CD4-positive, alpha-beta T cell (primary cell): ENCODE measurements around the gene GPR63. TPM values are rescaled to one million over a fixed set of nuclear protein-coding genes. Genes with fewer than 3 reads are reported as not detected.

Source experiments
- ATAC-seq: fragments of 200-7000 bp; cut with Tn5 transposase; one replicate; pipeline ENCODE4 v1.10.0; 2022; ENCODE audit warnings: mild to moderate bottlenecking; ENCODE audit not compliant: poor library complexity
- CTCF ChIA-PET: fragments of 350-600 bp; sonication (Branson Sonifier 250); formaldehyde crosslinking; loops from one replicate; lab custom pipeline; 2021; ENCODE audit warnings: antibody characterized with exemption, inconsistent platforms; lab: Charles Lee
- POLR2A ChIA-PET: fragments of 350-600 bp; sonication (Branson Sonifier 250); formaldehyde crosslinking; loops from one replicate; lab custom pipeline; 2021; ENCODE audit warnings: antibody characterized with exemption, inconsistent platforms; lab: Charles Lee
- DNase-seq, 14 experiments: peaks; one replicate each; pipeline ENCODE4 v3.0.0-alpha.2; 2013 to 2020; ENCODE audit warnings: mixed read lengths in 2 of 14
- H3K27ac ChIP-seq, 2 donors: one replicate each; pipeline versions ENCODE4 v1.5.1 to v1.7.0; 2013; ENCODE audit warnings: low read length in 2 of 2, low read depth in 1 of 2, mild to moderate bottlenecking in 1 of 2
- H3K27me3 ChIP-seq, 2 experiments: 1 replicate in 1 of 2; 2 replicates in 1 of 2; pipeline versions ENCODE4 v1.6.1 to v1.7.0; 2013; ENCODE audit warnings: low read length in 2 of 2, control low read depth in 1 of 2, mild to moderate bottlenecking in 1 of 2, moderate library complexity in 1 of 2; ENCODE audit not compliant: insufficient read depth in 2 of 2, control insufficient read depth in 1 of 2
- H3K36me3 ChIP-seq: one replicate; pipeline ENCODE4 v1.6.1; 2013; ENCODE audit warnings: low read length, control low read depth; ENCODE audit not compliant: insufficient read depth
- H3K4me1 ChIP-seq: one replicate; pipeline ENCODE4 v1.6.1; 2013; ENCODE audit warnings: low read length, control low read depth; ENCODE audit not compliant: insufficient read depth
- H3K4me3 ChIP-seq: one replicate; pipeline ENCODE4 v1.5.1; 2013; ENCODE audit warnings: mild to moderate bottlenecking, low read length, moderate library complexity
- H3K9me3 ChIP-seq, 2 experiments: 1 replicate in 1 of 2; 2 replicates in 1 of 2; pipeline versions ENCODE4 v1.6.1 to v1.7.0; 2013; ENCODE audit warnings: low read length in 2 of 2, mild to moderate bottlenecking in 2 of 2, control low read depth in 1 of 2, moderate library complexity in 1 of 2; ENCODE audit not compliant: control insufficient read depth in 1 of 2, insufficient read depth in 1 of 2
- H3K27ac Mint-ChIP-seq: one replicate; pipeline ENCODE4 v1.8.0; 2020; ENCODE audit warnings: mixed read lengths
- H3K27me3 Mint-ChIP-seq: one replicate; pipeline ENCODE4 v1.8.0; 2021; ENCODE audit warnings: mixed read lengths
- H3K36me3 Mint-ChIP-seq: one replicate; pipeline ENCODE4 v1.8.0; 2021; ENCODE audit warnings: low read depth, mixed read lengths
- H3K4me1 Mint-ChIP-seq: one replicate; pipeline ENCODE4 v1.8.0; 2021; ENCODE audit warnings: low read depth, mixed read lengths
- H3K4me3 Mint-ChIP-seq: one replicate; pipeline ENCODE4 v1.8.0; 2020; ENCODE audit warnings: mild to moderate bottlenecking, mixed read lengths
- H3K9me3 Mint-ChIP-seq: one replicate; pipeline ENCODE4 v1.8.0; 2020; ENCODE audit warnings: mixed read lengths
- CTCF ChIP-seq: fragments of 200-600 bp; IDR thresholded peaks from one replicate; pipeline ENCODE4 v1.8.0; 2022; ENCODE audit warnings: antibody characterized with exemption, mild to moderate bottlenecking
- intact Hi-C, 2 experiments: fragments of 100-400 bp; cut with DNase I in 1 of 2; cut with micrococcal nuclease in 1 of 2; formaldehyde crosslinking; loops; one replicate each; pipeline versions ENCODE4 v1.15.1 to v1.9.0; 2023 to 2025; cut with DNase I, micrococcal nuclease
- total RNA-seq, 174 experiments: library from RNA in 2 of 174; stranded (reverse) in 2 of 174; gene quantifications; one replicate each; pipeline ENCODE4 v1.2.3 and lab custom pipeline; 2021 to 2026

Gene GPR63
- total RNA-seq, 2 experiments from 2014 or later = 0.20 to 0.25 TPM

GRCh38 chr6:96762599-96762998 lies 74.7 kb downstream of the GPR63 start:
- H3K27me3 ChIP-seq = no peaks in the 10 kb centered on the region
- no peak for DNase-seq
- H3K4me1 ChIP-seq = no peaks in the 10 kb centered on the region
- no peak overlapping the region for H3K4me3 ChIP-seq
- POLR2A ChIA-PET = no interaction called here
- H3K36me3 ChIP-seq = no peaks in the 10 kb centered on the region
- no peak for ATAC-seq
- H3K9me3 ChIP-seq = no peaks in the 10 kb centered on the region
- Mint-ChIP-seq H3K9me3 (no peaks in the 10 kb centered on the region), H3K27ac (no peak overlapping the region), H3K4me1 (no peaks in the 10 kb centered on the region), H3K4me3 (no peak overlapping the region), H3K27me3 (peaks cover 7% of the 10 kb centered on the region), H3K36me3 (no peaks in the 10 kb centered on the region)
- H3K27ac ChIP-seq = no peak overlapping the region
- intact Hi-C loops = no loop called here
- CTCF ChIA-PET = no interaction called here
- TF ChIP-seq CTCF = no peak

GRCh38 chr6:96761794-96762193 lies 75.5 kb downstream of the GPR63 start:
- no peaks in the 10 kb centered on the region for H3K36me3 ChIP-seq
- ATAC-seq = no peak
- DNase-seq = no peak
- Mint-ChIP-seq H3K36me3 (no peaks in the 10 kb centered on the region), H3K4me3 (no peak overlapping the region), H3K27me3 (peaks cover 5% of the 10 kb centered on the region), H3K9me3 (no peaks in the 10 kb centered on the region), H3K27ac (no peak overlapping the region), H3K4me1 (no peaks in the 10 kb centered on the region)
- ChIA-PET POLR2A (no interaction called here), CTCF (no interaction called here)
- no peak for TF ChIP-seq CTCF
- H3K27ac ChIP-seq = no peak overlapping the region
- H3K27me3 ChIP-seq = no peaks in the 10 kb centered on the region
- H3K4me3 ChIP-seq = no peak overlapping the region
- H3K4me1 ChIP-seq = no peaks in the 10 kb centered on the region
- intact Hi-C loops = no loop called here
- H3K9me3 ChIP-seq = no peaks in the 10 kb centered on the region

- Mint-ChIP-seq H3K27me3 (peaks cover 11% of the 10 kb centered on the region), H3K36me3 (no peaks in the 10 kb centered on the region), H3K4me1 (no peaks in the 10 kb centered on the region), H3K4me3 (no peak overlapping the region), H3K27ac (no peak overlapping the region), H3K9me3 (no peaks in the 10 kb centered on the region)
- Histone ChIP-seq H3K27me3 (no peaks in the 10 kb centered on the region), H3K36me3 (no peaks in the 10 kb centered on the region), H3K4me1 (no peaks in the 10 kb centered on the region), H3K4me3 (no peak overlapping the region), H3K9me3 (no peaks in the 10 kb centered on the region), H3K27ac (no peak overlapping the region)
- DNase-seq (no peak), ATAC-seq (no peak)
- intact Hi-C loops = no loop called here
- ChIA-PET POLR2A (no interaction called here), CTCF (no interaction called here)
- no peak for TF ChIP-seq CTCF
These were observed 77.1 kb downstream of the GPR63 start for GRCh38 chr6:96760153-96760687.
